ENCODE measurements around the gene DIAPH3. TPM values are rescaled to one million over a fixed set of nuclear protein-coding genes. Genes with fewer than 3 reads are reported as not detected.
"Not testable (repeated sequence)": the region's sequence is repeated elsewhere in the genome, so short reads cannot be mapped to it uniquely, and the experiment has no call there.

Gene DIAPH3
- total RNA-seq, 3 donors from 2014 or later = 2.1 to 4.0 (median 3.7) TPM

GRCh38 chr13:60044321-60044720 lies 119.4 kb downstream of the DIAPH3 start:
- no peak overlapping the region for H3K4me3 Mint-ChIP-seq
- no peaks in the 10 kb centered on the region for H3K27me3 Mint-ChIP-seq (ENCODE audit: low read depth)
- no peak for ATAC-seq
- no peaks in the 10 kb centered on the region for H3K4me1 Mint-ChIP-seq (ENCODE audit: low read depth)
- H3K36me3 Mint-ChIP-seq (ENCODE audit: insufficient read depth) = no peaks in the 10 kb centered on the region
- peaks cover 3% of the 10 kb centered on the region for H3K9me3 Mint-ChIP-seq
- no peak for DNase-seq

GRCh38 chr13:60043262-60043661 lies 120.5 kb downstream of the DIAPH3 start:
- H3K27me3 Mint-ChIP-seq (ENCODE audit: low read depth) = no peaks in the 10 kb centered on the region
- peaks cover 3% of the 10 kb centered on the region for H3K9me3 Mint-ChIP-seq
- no peaks in the 10 kb centered on the region for H3K4me1 Mint-ChIP-seq (ENCODE audit: low read depth)
- ATAC-seq = no peak
- no peaks in the 10 kb centered on the region for H3K36me3 Mint-ChIP-seq (ENCODE audit: insufficient read depth)
- no peak overlapping the region for H3K4me3 Mint-ChIP-seq
- DNase-seq = no peak

GRCh38 chr13:60040668-60041067 lies 123.1 kb downstream of the DIAPH3 start:
- not testable (repeated sequence) for ATAC-seq; H3K27me3 Mint-ChIP-seq (ENCODE audit: low read depth); DNase-seq; H3K4me3 Mint-ChIP-seq; H3K9me3 Mint-ChIP-seq; H3K36me3 Mint-ChIP-seq (ENCODE audit: insufficient read depth); H3K4me1 Mint-ChIP-seq (ENCODE audit: low read depth)

GRCh38 chr13:60035874-60036273 lies 127.9 kb downstream of the DIAPH3 start:
- Mint-ChIP-seq H3K27me3 (ENCODE audit: low read depth) (no peaks in the 10 kb centered on the region), H3K4me3 (no peak overlapping the region), H3K36me3 (ENCODE audit: insufficient read depth) (no peaks in the 10 kb centered on the region), H3K9me3 (no peaks in the 10 kb centered on the region), H3K4me1 (ENCODE audit: low read depth) (no peaks in the 10 kb centered on the region)
- ATAC-seq (no peak), DNase-seq (no peak)

- Mint-ChIP-seq H3K4me1 (ENCODE audit: low read depth) (no peaks in the 10 kb centered on the region), H3K4me3 (no peak overlapping the region), H3K27me3 (ENCODE audit: low read depth) (no peaks in the 10 kb centered on the region), H3K9me3 (no peaks in the 10 kb centered on the region), H3K36me3 (ENCODE audit: insufficient read depth) (no peaks in the 10 kb centered on the region)
- DNase-seq (no peak), ATAC-seq (no peak)
Measured at GRCh38 chr13:60032851-60033250, 130.9 kb downstream of the DIAPH3 start.

- H3K9me3 Mint-ChIP-seq = peaks cover 7% of the 10 kb centered on the region
- no peaks in the 10 kb centered on the region for H3K36me3 Mint-ChIP-seq (ENCODE audit: insufficient read depth)
- H3K27me3 Mint-ChIP-seq (ENCODE audit: low read depth) = no peaks in the 10 kb centered on the region
- no peaks in the 10 kb centered on the region for H3K4me1 Mint-ChIP-seq (ENCODE audit: low read depth)
- H3K4me3 Mint-ChIP-seq = no peak overlapping the region
- DNase-seq (no peak), ATAC-seq (no peak)
Measured at GRCh38 chr13:60028021-60028420, 135.7 kb downstream of the DIAPH3 start.

- H3K4me3 Mint-ChIP-seq = no peak overlapping the region
- H3K9me3 Mint-ChIP-seq = peaks cover 7% of the 10 kb centered on the region
- no peaks in the 10 kb centered on the region for H3K36me3 Mint-ChIP-seq (ENCODE audit: insufficient read depth)
- DNase-seq (no peak), ATAC-seq (no peak)
- no peaks in the 10 kb centered on the region for H3K27me3 Mint-ChIP-seq (ENCODE audit: low read depth)
- H3K4me1 Mint-ChIP-seq (ENCODE audit: low read depth) = peaks cover 4% of the 10 kb centered on the region
Measured at GRCh38 chr13:60026286-60026685, 137.4 kb downstream of the DIAPH3 start.

GRCh38 chr13:60020288-60020687 lies 143.4 kb downstream of the DIAPH3 start:
- Mint-ChIP-seq H3K4me3 (no peak overlapping the region), H3K36me3 (ENCODE audit: insufficient read depth) (no peaks in the 10 kb centered on the region), H3K9me3 (peaks cover 9% of the 10 kb centered on the region), H3K27me3 (ENCODE audit: low read depth) (no peaks in the 10 kb centered on the region), H3K4me1 (ENCODE audit: low read depth) (peaks cover 18% of the 10 kb centered on the region)
- DNase-seq (no peak), ATAC-seq (no peak)

- Mint-ChIP-seq H3K36me3 (ENCODE audit: insufficient read depth) (no peaks in the 10 kb centered on the region), H3K27me3 (ENCODE audit: low read depth) (no peaks in the 10 kb centered on the region), H3K4me3 (no peak overlapping the region), H3K9me3 (peaks cover 7% of the 10 kb centered on the region), H3K4me1 (ENCODE audit: low read depth) (peaks cover 18% of the 10 kb centered on the region)
- no peak for DNase-seq
- no peak for ATAC-seq
Measured at GRCh38 chr13:60019119-60019993, 144.4 kb downstream of the DIAPH3 start.

GRCh38 chr13:60018536-60018935 lies 145.2 kb downstream of the DIAPH3 start:
- no peaks in the 10 kb centered on the region for H3K36me3 Mint-ChIP-seq (ENCODE audit: insufficient read depth)
- no peak for DNase-seq
- peaks cover 18% of the 10 kb centered on the region for H3K4me1 Mint-ChIP-seq (ENCODE audit: low read depth)
- no peaks in the 10 kb centered on the region for H3K27me3 Mint-ChIP-seq (ENCODE audit: low read depth)
- no peak overlapping the region for H3K4me3 Mint-ChIP-seq
- no peak for ATAC-seq
- H3K9me3 Mint-ChIP-seq = peaks cover 3% of the 10 kb centered on the region

GRCh38 chr13:60016229-60016628 lies 147.5 kb downstream of the DIAPH3 start:
- H3K4me3 Mint-ChIP-seq = no peak overlapping the region
- peaks cover 14% of the 10 kb centered on the region for H3K4me1 Mint-ChIP-seq (ENCODE audit: low read depth)
- H3K27me3 Mint-ChIP-seq (ENCODE audit: low read depth) = no peaks in the 10 kb centered on the region
- ATAC-seq = no peak
- DNase-seq = no peak
- peaks cover 3% of the 10 kb centered on the region for H3K9me3 Mint-ChIP-seq
- H3K36me3 Mint-ChIP-seq (ENCODE audit: insufficient read depth) = no peaks in the 10 kb centered on the region

GRCh38 chr13:60013166-60013565 lies 150.6 kb downstream of the DIAPH3 start:
- ATAC-seq = no peak
- no peak for DNase-seq
- Mint-ChIP-seq H3K9me3 (no peaks in the 10 kb centered on the region), H3K27me3 (ENCODE audit: low read depth) (no peaks in the 10 kb centered on the region), H3K4me3 (no peak overlapping the region), H3K4me1 (ENCODE audit: low read depth) (no peaks in the 10 kb centered on the region), H3K36me3 (ENCODE audit: insufficient read depth) (no peaks in the 10 kb centered on the region)

GRCh38 chr13:60012488-60012887 lies 151.2 kb downstream of the DIAPH3 start:
- no peak for DNase-seq
- H3K4me3 Mint-ChIP-seq = no peak overlapping the region
- no peak for ATAC-seq
- no peaks in the 10 kb centered on the region for H3K4me1 Mint-ChIP-seq (ENCODE audit: low read depth)
- no peaks in the 10 kb centered on the region for H3K27me3 Mint-ChIP-seq (ENCODE audit: low read depth)
- no peaks in the 10 kb centered on the region for H3K9me3 Mint-ChIP-seq
- no peaks in the 10 kb centered on the region for H3K36me3 Mint-ChIP-seq (ENCODE audit: insufficient read depth)

- Mint-ChIP-seq H3K36me3 (ENCODE audit: insufficient read depth) (no peaks in the 10 kb centered on the region), H3K4me1 (ENCODE audit: low read depth) (no peaks in the 10 kb centered on the region), H3K4me3 (no peak overlapping the region), H3K9me3 (no peaks in the 10 kb centered on the region), H3K27me3 (ENCODE audit: low read depth) (no peaks in the 10 kb centered on the region)
- ATAC-seq (no peak), DNase-seq (no peak)
Measured at GRCh38 chr13:60009300-60010253, 154.2 kb downstream of the DIAPH3 start.
